IPS DF 6.9 (cell line): Measurements from ENCODE around the gene SLC29A1.

Experiments used
- DNase-seq: peaks from one replicate; pipeline ENCODE4 v3.0.0-alpha.2; 2013; ENCODE audit warnings: low read depth, low spot score
- H3K27ac ChIP-seq: one replicate; pipeline ENCODE4 v1.5.1; 2013; ENCODE audit warnings: low read length, control low read depth
- H3K27me3 ChIP-seq: 2 replicates; pipeline ENCODE4 v1.6.1; 2013; ENCODE audit warnings: mild to moderate bottlenecking, low read length; ENCODE audit not compliant: control insufficient read depth, insufficient read depth
- H3K36me3 ChIP-seq: 2 replicates; pipeline ENCODE4 v1.6.1; 2013; ENCODE audit warnings: low read length; ENCODE audit not compliant: control insufficient read depth, insufficient read depth
- H3K4me1 ChIP-seq: 2 replicates; pipeline ENCODE4 v1.6.1; 2013; ENCODE audit warnings: low read length; ENCODE audit not compliant: control insufficient read depth, insufficient read depth
- H3K4me3 ChIP-seq: 2 replicates; pipeline ENCODE4 v1.5.1; 2013; ENCODE audit warnings: mild to moderate bottlenecking, low read length
- H3K9me3 ChIP-seq: 2 replicates; pipeline ENCODE4 v1.6.1; 2013; ENCODE audit warnings: low read length, inconsistent platforms; ENCODE audit not compliant: control insufficient read depth, insufficient read depth
- WGBS: extraction: QIAGEN DNeasy Blood & Tissue Kit; methylation state at CpG from one replicate; pipeline ENCODE4 v1.1.7; 2013; ENCODE audit warnings: mixed read lengths, missing lambda C conversion rate; ENCODE audit not compliant: insufficient read length, insufficient coverage; 5-methylcytosine and 5-hydroxymethylcytosine counted together

SLC29A1 gene

DNA sequence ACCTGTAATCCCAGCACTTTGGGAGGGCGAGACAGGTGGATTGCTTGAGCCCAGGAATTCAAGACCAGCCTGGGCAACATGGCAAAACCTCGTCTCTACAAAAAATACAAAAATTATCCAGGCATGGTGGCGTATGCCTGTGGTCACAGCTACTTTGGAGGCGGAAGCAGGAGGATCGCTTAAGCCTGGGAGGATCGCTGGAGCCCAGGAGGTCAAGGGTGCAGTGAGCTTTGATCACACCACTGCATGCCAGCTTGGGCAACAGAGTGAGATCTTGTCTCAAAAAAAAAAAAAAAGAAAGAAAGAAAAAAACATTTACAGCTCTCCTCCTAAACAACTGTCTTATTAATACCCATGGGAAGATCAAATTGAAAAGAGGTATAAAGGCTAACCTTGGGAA, 15.4 kb upstream of the SLC29A1 start:
- Histone ChIP-seq H3K4me1 (peaks cover 2% of the 10 kb centered on the region; the same call in 1 of the 2 replicates), H3K36me3 (no peaks in the 10 kb centered on the region), H3K27ac (no peak overlapping the region), H3K4me3 (no peak overlapping the region), H3K9me3 (no peaks in the 10 kb centered on the region), H3K27me3 (no peaks in the 10 kb centered on the region)
- WGBS: no CpG with 5 or more reads among the region's 6 CpGs
- no peak for DNase-seq

DNA sequence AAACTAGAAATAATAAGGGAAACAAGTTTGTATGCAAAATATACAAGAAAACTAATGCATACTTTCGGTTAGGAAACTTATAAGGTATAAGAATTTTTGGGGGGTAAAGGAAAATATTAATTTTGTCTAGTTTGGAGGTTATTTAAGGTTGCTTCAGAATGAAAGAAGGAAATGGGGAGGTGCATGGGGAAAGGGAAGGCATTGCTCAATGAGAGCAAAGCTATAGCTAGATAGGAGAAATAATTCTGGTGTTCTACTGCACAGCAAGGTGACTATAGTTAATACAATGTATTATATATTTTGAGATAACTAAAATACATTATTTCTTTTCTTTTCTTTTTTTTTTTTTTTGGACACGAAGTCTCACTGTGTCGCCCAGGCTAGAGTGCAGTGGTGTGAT, 12.1 kb upstream of the SLC29A1 start:
- Histone ChIP-seq H3K4me1 (no peaks in the 10 kb centered on the region), H3K36me3 (no peaks in the 10 kb centered on the region), H3K4me3 (no peak overlapping the region), H3K9me3 (no peaks in the 10 kb centered on the region), H3K27me3 (no peaks in the 10 kb centered on the region), H3K27ac (no peak overlapping the region)
- WGBS: 100% methylated on average over 1 of the region's 3 CpGs
- no peak for DNase-seq

DNA sequence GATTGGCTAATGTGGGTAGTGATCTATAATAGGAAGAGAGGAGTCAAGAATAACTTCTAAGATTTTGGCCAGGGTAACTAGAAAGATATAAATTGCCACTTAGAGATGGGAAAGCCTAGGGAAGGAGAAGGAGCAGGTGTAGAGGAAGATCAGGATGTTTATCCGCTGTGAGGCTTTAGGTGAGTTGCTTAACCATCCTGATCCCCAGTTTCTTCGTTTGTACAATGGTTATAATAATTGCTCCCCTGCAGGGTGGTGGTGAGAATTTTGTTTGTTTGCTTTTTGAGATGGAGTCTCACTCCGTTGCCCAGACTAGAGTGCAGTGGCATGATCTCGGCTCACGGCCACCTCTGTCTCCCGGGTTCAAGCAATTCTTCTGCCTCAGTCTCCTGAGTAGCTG, 9.1 kb upstream of the SLC29A1 start:
- H3K4me1 ChIP-seq: peaks cover 11% of the 10 kb centered on the region
- WGBS: no CpG with 5 or more reads among the region's 6 CpGs

DNA sequence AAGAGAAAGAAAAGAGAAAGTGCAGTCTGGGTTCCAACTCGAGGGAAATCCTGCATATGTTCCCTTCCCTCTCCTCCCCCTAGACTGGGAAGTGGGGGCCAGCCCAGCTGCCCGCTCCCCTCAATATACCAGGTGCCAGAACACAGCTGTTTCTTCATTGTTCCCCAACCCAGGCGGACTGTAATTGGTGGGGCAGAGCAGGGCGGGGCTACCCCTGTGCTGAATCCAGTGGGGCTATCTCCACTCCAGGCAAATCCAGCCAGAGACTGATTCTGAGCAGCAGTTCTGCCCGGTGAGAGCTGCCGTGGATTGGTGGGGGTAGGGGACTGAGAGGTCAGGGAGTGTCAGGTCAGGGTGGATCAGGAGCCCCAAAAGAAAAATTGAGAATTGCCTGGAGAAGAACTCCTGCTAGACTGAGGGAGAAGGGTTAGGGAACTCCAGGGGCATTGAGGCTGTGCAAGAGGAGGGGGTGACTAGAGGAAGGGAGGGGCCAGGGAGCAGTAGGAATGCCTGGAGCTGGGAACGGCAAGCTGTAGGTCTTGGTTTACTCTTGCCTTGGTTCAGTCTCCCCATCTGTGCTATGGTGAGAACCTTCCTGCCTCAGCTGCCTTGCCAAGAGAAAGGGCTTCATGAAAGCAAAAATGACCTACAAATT, 6.6 kb upstream of the SLC29A1 start, which contains the start of gene MYMX:
MYMX (plus strand) TSS at position 250 of the 655 bp plus-strand sequence. CDS start 546 bp downstream, outside the sequence.
- no peak within 1 kb of the TSS for H3K4me3 ChIP-seq
- no peak for DNase-seq
- H3K36me3 ChIP-seq: no peaks in the 10 kb centered on the region
- H3K27me3 ChIP-seq: no peaks in the 10 kb centered on the region
- H3K4me1 ChIP-seq: peaks cover 14% of the 10 kb centered on the region
- H3K27ac ChIP-seq: no peak within 1 kb of the TSS
- no CpG with 5 or more reads among the region's 7 CpGs for whole genome bisulfite sequencing
- no peaks in the 10 kb centered on the region for H3K9me3 ChIP-seq

More for the DNA sequence above, 9.1 kb upstream of the SLC29A1 start:
- Histone ChIP-seq H3K27ac (no peak overlapping the region), H3K27me3 (no peaks in the 10 kb centered on the region), H3K4me3 (no peak overlapping the region), H3K9me3 (no peaks in the 10 kb centered on the region), H3K36me3 (no peaks in the 10 kb centered on the region)
- no peak for DNase-seq

DNA sequence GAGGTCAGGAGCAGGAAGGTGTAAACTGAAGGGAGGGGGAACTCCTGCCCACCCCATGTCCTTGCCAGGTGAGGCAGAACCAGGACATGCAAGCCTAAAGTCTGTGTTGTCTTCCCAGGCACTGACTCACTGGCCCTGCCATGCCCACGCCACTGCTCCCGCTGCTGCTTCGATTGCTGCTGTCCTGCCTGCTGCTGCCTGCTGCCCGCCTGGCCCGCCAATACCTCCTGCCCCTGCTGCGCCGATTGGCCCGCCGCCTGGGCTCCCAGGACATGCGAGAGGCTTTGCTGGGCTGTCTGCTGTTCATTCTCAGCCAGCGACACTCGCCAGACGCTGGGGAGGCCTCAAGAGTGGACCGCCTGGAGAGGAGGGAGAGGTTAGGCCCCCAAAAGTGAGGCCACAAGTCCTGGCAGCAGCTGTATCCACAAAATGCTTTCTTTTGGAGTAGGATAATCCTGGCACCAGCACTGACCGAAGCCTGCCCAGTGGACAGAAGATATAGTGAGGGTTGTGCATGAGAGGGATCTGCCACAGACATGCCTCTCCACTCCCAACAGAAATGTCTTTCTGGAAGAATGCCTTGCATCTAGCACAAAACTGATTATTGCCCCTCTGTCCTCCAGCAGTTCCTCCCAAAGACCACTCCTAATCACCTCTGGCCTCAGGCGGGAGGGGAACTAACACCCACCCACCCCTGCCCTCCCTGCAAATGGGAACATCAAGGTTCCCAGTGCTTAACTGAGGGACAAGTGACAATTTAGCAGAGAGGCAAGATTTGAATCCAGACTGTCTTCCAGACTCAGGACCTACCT, 5.9 kb upstream of the SLC29A1 start:
- H3K36me3 ChIP-seq: no peaks in the 10 kb centered on the region
- WGBS: no CpG with 5 or more reads among the region's 16 CpGs
- H3K27me3 ChIP-seq: no peaks in the 10 kb centered on the region
- no peaks in the 10 kb centered on the region for H3K9me3 ChIP-seq
- no peak overlapping the region for H3K27ac ChIP-seq
- no peak overlapping the region for H3K4me3 ChIP-seq
- no peak for DNase-seq
- peaks cover 18% of the 10 kb centered on the region for H3K4me1 ChIP-seq

DNA sequence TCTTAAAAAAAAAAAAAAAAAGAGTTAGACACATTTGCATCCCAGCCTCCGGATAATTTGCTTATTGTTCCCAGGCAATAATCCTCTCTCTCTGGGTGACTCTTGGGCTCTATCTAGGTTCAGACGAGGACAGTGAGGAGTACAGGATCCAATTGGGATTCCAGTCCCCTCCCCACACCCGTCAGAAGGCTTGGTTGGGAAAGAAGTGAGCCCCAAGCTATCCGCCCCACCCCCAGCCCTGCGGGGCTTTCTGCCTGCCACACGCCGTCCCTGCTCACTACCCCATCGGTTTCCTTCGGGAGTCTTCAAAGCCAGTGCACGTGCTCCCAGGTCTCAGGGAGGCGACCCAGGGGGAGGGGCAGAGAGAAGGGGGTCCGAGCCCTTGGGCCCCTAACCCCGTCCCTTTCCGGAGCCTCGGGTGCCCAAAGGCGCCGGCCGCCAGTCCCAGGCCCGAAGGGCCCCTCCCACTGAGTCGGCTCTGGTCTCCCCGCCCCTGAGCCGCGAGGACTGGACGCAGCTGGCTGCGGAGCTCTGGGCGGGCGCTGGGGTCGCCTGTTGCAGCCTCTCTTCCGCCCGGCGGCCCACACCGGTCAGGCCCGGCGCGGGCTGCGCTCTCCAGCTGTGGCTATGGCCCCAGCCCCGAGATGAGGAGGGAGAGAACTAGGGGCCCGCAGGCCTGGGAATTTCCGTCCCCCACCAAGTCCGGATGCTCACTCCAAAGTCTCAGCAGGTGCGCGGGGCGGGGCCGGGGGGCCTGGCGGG, 4.2 kb upstream of the SLC29A1 start:
- Histone ChIP-seq H3K9me3 (no peaks in the 10 kb centered on the region), H3K4me3 (peak overlapping the region; percentile 44; the same call in 1 of the 2 replicates), H3K27me3 (no peaks in the 10 kb centered on the region), H3K36me3 (no peaks in the 10 kb centered on the region), H3K4me1 (peaks cover 20% of the 10 kb centered on the region), H3K27ac (peak overlapping the region; percentile 38)
- WGBS: no CpG with 5 or more reads among the region's 45 CpGs
- no peak for DNase-seq

DNA sequence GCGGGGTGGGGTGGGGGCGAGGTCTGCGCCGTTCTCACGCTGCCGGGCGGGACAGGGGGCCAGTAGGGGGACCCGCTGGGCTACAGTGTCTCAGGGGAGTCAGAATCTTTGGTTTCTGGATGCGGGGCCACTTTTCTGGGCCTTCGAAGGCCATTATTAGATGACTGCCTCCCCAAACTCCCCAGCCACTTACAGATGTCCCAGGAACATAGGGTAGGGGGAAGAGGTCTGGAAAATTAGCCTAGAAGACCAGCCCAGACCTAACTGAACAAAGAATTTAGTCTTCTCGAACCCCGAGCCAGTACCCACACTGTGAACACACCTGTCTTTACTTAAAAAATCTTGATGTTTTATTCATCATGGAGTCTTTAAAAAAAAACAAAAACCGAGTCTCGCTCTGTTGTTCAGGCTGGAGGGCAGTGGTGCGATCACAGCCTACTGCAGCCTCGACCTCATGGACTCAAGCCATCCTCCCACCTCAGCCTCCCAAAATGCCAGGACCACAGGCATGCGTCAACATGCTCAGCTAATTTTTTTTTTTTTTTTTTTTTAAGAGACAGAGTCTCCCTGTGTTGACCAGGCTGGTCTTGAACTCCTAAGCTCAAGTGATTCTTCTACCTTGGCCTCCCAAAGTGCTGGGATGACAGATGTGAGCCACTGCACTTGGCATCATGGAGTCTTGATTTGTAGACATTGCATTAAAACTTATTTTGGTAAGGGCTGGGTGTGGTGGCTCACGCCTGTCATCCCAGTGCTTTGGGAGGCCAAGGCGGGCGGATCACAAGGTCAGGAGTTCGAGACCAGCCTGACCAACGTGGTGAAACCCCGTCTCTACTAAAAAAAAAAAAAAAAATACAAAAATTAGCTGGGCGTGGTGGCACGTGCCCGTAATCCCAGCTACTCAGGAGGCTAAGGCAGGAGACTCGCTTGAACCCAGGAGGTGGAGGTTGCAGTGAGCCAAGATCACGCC, 3.3 kb upstream of the SLC29A1 start:
- no peaks in the 10 kb centered on the region for H3K27me3 ChIP-seq
- no peaks in the 10 kb centered on the region for H3K9me3 ChIP-seq
- DNase-seq: no peak
- no peak overlapping the region; the same call in 1 of the 2 replicates for H3K4me3 ChIP-seq
- no peaks in the 10 kb centered on the region for H3K36me3 ChIP-seq
- WGBS: no CpG with 5 or more reads among the region's 28 CpGs
- no peak overlapping the region for H3K27ac ChIP-seq
- H3K4me1 ChIP-seq: peaks cover 22% of the 10 kb centered on the region

DNA sequence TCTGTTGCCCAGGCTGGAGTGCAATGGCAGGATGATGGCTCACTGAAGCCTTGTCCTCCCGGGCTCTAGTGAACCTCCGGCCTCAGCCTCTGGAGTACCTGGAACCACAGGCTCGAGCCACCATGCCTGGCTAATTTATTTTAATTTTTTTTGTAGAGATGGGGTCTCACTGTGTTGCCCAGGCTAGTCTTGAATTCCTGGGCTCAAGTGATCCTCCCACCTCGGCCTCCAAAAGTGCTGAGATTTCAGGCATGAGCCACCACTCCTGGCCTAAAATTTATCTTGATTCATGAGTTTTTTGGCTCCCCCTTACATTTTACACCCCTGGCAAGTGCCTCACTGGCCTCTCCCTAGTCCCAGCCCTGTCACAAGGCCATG, 2.5 kb upstream of the SLC29A1 start:
- no peak for DNase-seq
- no peaks in the 10 kb centered on the region for H3K9me3 ChIP-seq
- no peak overlapping the region for H3K27ac ChIP-seq
- no peaks in the 10 kb centered on the region for H3K36me3 ChIP-seq
- H3K27me3 ChIP-seq: no peaks in the 10 kb centered on the region
- H3K4me1 ChIP-seq: peaks cover 22% of the 10 kb centered on the region
- no peak overlapping the region for H3K4me3 ChIP-seq
- WGBS: no CpG with 5 or more reads among the region's 4 CpGs

DNA sequence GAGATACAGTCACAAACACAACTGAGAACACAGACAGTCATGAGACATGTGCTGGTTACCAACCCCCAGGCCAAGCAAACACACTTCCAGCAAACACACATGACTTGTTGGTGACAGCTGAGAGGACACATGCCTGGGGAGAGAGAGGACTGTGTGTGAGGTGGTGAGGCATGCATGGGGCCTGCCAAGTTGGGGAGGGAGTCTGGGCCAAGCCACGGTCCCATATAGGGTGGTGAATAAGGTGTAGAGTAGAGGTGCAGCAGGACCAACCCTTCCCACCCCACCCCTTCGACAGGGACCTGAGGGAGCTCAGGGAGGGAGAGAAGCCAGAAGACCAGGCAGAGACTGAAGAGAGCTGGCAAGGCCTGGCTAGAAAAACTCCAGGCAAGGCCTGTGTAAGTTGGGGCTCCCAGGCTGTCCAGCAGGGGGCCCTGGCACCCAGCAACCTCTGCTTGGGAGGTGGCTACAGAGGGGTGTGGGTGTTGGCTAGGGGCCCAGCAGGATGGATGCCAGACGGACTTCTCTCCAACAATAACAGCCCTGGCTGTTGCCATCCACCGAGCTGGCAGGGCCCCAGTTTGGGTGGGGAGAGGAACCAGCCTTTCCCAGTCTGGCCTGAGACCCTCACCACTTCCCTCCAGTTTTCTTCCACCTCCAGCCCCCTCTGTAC, 2.0 kb upstream of the SLC29A1 start:
- H3K36me3 ChIP-seq: no peaks in the 10 kb centered on the region
- H3K9me3 ChIP-seq: no peaks in the 10 kb centered on the region
- no peak overlapping the region for H3K27ac ChIP-seq
- H3K27me3 ChIP-seq: no peaks in the 10 kb centered on the region
- no CpG with 5 or more reads among the region's 4 CpGs for WGBS
- DNase-seq: no peak
- no peak overlapping the region for H3K4me3 ChIP-seq
- peaks cover 26% of the 10 kb centered on the region for H3K4me1 ChIP-seq
